Gastrocnemius medialis (tissue), 4 donors: ENCODE results near the gene YKT6.

Experiments used
- POLR2A ChIP-seq, 2 donors: fragments of 450-650 bp; IDR thresholded peaks; one replicate each; pipeline ENCODE4 v1.6.1; 2017; ENCODE audit warnings: antibody characterized with exemption in 2 of 2, mild to moderate bottlenecking in 2 of 2, moderate library complexity in 2 of 2
- TF ChIP-seq, protein P1 (sequence below), 5 experiments: fragments of 450-650 bp in 3 of 5; fragments of 200-600 bp in 2 of 5; sonication (generic) in 2 of 5; IDR thresholded peaks in 4 of 5; conservative IDR thresholded peaks in 1 of 5; 1 replicate in 4 of 5; 2 replicates in 1 of 5; pipeline ENCODE4 v1.5.1; 2016 to 2019; ENCODE audit warnings: antibody characterized with exemption in 5 of 5, mild to moderate bottlenecking in 3 of 5, moderate library complexity in 3 of 5

DNA sequence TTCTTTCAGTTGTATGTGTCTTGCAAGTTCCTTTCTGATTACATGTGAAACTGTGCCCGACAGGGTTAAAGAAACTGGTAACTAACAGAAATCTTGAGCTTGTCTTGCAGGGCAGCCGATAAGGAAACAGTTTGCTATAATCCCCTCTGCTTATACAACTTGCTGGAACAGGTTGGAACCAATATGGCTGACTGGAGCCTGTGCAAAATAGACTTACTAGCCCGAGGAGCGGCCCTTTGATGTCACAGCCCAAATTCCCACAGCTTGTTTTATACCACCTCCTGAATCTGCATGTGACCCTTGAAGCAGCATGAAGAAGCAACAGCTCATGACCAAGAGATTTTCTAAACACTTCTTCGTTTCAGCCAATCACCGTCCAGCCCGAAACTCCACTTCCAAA is 3.3 kb upstream of the YKT6 start:
- TF ChIP-seq, protein P1, sequence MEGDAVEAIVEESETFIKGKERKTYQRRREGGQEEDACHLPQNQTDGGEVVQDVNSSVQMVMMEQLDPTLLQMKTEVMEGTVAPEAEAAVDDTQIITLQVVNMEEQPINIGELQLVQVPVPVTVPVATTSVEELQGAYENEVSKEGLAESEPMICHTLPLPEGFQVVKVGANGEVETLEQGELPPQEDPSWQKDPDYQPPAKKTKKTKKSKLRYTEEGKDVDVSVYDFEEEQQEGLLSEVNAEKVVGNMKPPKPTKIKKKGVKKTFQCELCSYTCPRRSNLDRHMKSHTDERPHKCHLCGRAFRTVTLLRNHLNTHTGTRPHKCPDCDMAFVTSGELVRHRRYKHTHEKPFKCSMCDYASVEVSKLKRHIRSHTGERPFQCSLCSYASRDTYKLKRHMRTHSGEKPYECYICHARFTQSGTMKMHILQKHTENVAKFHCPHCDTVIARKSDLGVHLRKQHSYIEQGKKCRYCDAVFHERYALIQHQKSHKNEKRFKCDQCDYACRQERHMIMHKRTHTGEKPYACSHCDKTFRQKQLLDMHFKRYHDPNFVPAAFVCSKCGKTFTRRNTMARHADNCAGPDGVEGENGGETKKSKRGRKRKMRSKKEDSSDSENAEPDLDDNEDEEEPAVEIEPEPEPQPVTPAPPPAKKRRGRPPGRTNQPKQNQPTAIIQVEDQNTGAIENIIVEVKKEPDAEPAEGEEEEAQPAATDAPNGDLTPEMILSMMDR (IDR thresholded peaks at IDR 0.05 in 4 of 5, conservative IDR thresholded peaks at IDR 0.05 in 1 of 5), result no peak
- TF ChIP-seq POLR2A (IDR thresholded peaks at IDR 0.05), result no peak
